Mucosa of descending colon (tissue), 3 donors: ENCODE results near the gene SIAH3. TPM values are rescaled to one million over a fixed set of nuclear protein-coding genes. Genes with fewer than 3 reads are reported as not detected.

ENCODE experiments used
- ATAC-seq: fragments of 200-7000 bp; cut with Tn5 transposase; one replicate; pipeline ENCODE4 v1.9.1; 2020; ENCODE audit warnings: mild to moderate bottlenecking, moderate library complexity
- DNase-seq, 3 donors: peaks; one replicate each; pipeline ENCODE4 v3.0.0-alpha.2; 2020
- H3K36me3 ChIP-seq: fragments of 200-600 bp; one replicate; pipeline ENCODE4 v1.8.0; 2021; ENCODE audit warnings: low read depth, mild to moderate bottlenecking
- H3K4me1 ChIP-seq: fragments of 200-600 bp; one replicate; pipeline ENCODE4 v1.8.0; 2021; ENCODE audit warnings: low read depth, mild to moderate bottlenecking
- H3K4me3 ChIP-seq: fragments of 200-600 bp; one replicate; pipeline ENCODE4 v1.8.0; 2021; ENCODE audit warnings: mild to moderate bottlenecking
- H3K9me3 ChIP-seq: fragments of 200-600 bp; one replicate; pipeline ENCODE4 v1.8.0; 2021; ENCODE audit warnings: mild to moderate bottlenecking
- intact Hi-C, 2 donors: fragments of 100-400 bp; cut with DNase I in 1 of 2; cut with micrococcal nuclease in 1 of 2; formaldehyde crosslinking; loops; one replicate each; pipeline versions ENCODE4 v1.11.0 to v1.11.1; 2022; cut with DNase I, micrococcal nuclease
- total RNA-seq, 3 donors: library from RNA; stranded (reverse); fragmentation: NEBNext Ultra II Directional in 2 of 3; extraction: Animal tissue kit (Norgen Biotek cat#: 25700) in 2 of 3; gene quantifications; one replicate each; pipeline versions ENCODE4 v1.2.1 to v1.2.4, GENCODE V29; 2021 to 2023
- TF ChIP-seq, protein P1 (sequence below): fragments of 200-600 bp; IDR thresholded peaks from one replicate; pipeline ENCODE4 v1.8.0; 2022; ENCODE audit warnings: antibody characterized with exemption, mild to moderate bottlenecking
- donor health status: DM: no; HTN: no; CAD: no; lungs with moderate emphysema.
- donor health status: DM: no; HTN: no; CAD: no.
- donor health status: DM: no; HTN: yes; CAD: no.

The SIAH3 gene
- total RNA-seq, 3 donors from 2014 or later: 0.05 to 0.06 (median 0.06) TPM

DNA sequence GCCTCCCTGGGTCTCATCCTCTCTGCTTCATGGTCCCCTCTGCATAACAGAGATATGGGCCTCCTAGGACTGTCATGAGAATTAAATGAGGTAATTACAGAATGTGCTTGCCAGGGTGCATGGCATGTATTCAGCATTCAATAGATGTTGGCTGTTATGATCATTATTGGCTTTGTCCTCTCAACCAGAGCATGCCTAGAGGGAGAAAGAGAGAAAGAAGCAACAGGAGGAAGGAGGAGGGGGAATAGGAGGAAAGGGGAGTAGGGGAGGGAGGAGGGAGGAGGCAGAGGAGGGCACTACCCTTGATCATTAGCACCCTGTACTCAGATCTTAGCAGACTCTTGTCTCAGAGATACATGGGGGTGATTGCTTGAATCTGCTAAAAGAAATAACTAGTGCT, 41.0 kb upstream of the SIAH3 start:
- H3K9me3 ChIP-seq: no peaks in the 10 kb centered on the region
- intact Hi-C loops: no loop called here
- no peak for ATAC-seq
- H3K36me3 ChIP-seq: no peaks in the 10 kb centered on the region
- TF ChIP-seq, protein P1, sequence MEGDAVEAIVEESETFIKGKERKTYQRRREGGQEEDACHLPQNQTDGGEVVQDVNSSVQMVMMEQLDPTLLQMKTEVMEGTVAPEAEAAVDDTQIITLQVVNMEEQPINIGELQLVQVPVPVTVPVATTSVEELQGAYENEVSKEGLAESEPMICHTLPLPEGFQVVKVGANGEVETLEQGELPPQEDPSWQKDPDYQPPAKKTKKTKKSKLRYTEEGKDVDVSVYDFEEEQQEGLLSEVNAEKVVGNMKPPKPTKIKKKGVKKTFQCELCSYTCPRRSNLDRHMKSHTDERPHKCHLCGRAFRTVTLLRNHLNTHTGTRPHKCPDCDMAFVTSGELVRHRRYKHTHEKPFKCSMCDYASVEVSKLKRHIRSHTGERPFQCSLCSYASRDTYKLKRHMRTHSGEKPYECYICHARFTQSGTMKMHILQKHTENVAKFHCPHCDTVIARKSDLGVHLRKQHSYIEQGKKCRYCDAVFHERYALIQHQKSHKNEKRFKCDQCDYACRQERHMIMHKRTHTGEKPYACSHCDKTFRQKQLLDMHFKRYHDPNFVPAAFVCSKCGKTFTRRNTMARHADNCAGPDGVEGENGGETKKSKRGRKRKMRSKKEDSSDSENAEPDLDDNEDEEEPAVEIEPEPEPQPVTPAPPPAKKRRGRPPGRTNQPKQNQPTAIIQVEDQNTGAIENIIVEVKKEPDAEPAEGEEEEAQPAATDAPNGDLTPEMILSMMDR: no peak
- no peak overlapping the region for H3K4me3 ChIP-seq
- no peak for DNase-seq
- H3K4me1 ChIP-seq: no peaks in the 10 kb centered on the region

GRCh38 chr13:45889590-45890243, 38.2 kb upstream of the SIAH3 start:
- no peak overlapping the region for H3K4me3 ChIP-seq

GRCh38 chr13:45886466-45886865, 34.9 kb upstream of the SIAH3 start:
- Histone ChIP-seq H3K4me1 (no peaks in the 10 kb centered on the region), H3K36me3 (no peaks in the 10 kb centered on the region), H3K9me3 (no peaks in the 10 kb centered on the region), H3K4me3 (no peak overlapping the region)
- TF ChIP-seq, protein P1: no peak
- ATAC-seq (no peak), DNase-seq (no peak)
- intact Hi-C loops: no loop called here

More at GRCh38 chr13:45889590-45890243, 38.2 kb upstream of the SIAH3 start:
- Histone ChIP-seq H3K36me3 (no peaks in the 10 kb centered on the region), H3K4me1 (no peaks in the 10 kb centered on the region), H3K9me3 (no peaks in the 10 kb centered on the region)
- intact Hi-C loops: no loop called here
- DNase-seq (no peak), ATAC-seq (no peak)
- TF ChIP-seq, protein P1: no peak

- H3K36me3 ChIP-seq: no peaks in the 10 kb centered on the region
- H3K4me3 ChIP-seq: no peak overlapping the region
- intact Hi-C loops: no loop called here
- DNase-seq (no peak), ATAC-seq (no peak)
- H3K9me3 ChIP-seq: no peaks in the 10 kb centered on the region
- TF ChIP-seq, protein P1: no peak
- H3K4me1 ChIP-seq: no peaks in the 10 kb centered on the region
These were observed 33.6 kb upstream of the SIAH3 start for GRCh38 chr13:45885194-45885593.

DNA sequence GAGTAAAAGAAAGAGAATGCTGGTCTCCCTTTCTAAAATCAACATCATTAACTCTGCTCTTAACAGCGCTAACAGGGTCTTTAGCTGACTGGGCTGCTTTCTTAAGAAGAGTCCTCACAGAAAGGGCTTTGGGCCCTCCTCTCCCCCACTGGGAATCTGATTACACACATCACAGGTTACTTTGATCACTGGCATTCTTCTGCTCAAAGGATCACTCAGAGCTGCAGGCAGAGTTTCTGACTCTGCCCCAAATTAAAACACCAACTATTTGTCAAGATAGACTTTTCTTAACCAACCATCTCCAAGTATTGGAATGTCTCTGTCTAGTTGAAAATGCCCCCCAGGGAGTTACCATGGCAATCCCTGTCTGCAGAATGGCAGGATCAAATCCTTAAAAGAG, 31.1 kb upstream of the SIAH3 start:
- no peaks in the 10 kb centered on the region for H3K4me1 ChIP-seq
- H3K36me3 ChIP-seq: no peaks in the 10 kb centered on the region
- intact Hi-C loops: no loop called here
- TF ChIP-seq, protein P1: no peak
- H3K9me3 ChIP-seq: no peaks in the 10 kb centered on the region
- no peak for ATAC-seq
- DNase-seq: no peak
- H3K4me3 ChIP-seq: no peak overlapping the region

DNA sequence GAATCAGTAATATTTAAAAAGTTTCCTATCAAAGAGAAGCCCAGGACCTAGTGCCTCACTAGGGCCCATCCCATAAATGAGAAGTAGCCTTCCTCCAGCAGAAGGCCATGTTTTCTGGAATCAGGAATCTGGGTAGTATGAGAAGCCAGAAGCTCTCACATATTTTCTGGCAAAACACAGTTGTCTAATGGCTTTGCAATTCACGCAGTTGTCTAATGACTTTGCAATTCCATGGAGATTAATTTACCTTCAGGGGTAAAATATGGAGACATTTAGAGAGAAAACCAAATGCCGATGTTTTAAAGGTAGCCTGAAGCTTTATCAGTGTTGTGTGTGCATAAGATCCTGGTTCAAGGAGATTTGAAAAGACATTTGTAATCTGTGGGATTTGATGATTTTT, 29.8 kb upstream of the SIAH3 start:
- ATAC-seq: no peak
- intact Hi-C loops: no loop called here
- H3K4me3 ChIP-seq: no peak overlapping the region
- DNase-seq: no peak
- H3K9me3 ChIP-seq: no peaks in the 10 kb centered on the region
- no peaks in the 10 kb centered on the region for H3K36me3 ChIP-seq
- TF ChIP-seq, protein P1: no peak
- no peaks in the 10 kb centered on the region for H3K4me1 ChIP-seq
